K562 (cell line): ENCODE data around the gene SNRPD2. TPM values are rescaled to one million over a fixed set of nuclear protein-coding genes. Genes with fewer than 3 reads are reported as not detected.

Experiments
- ATF1 ChIP-seq, 2 experiments: fragments of 450-650 bp in 1 of 2; IDR thresholded peaks; 2 replicates each; pipeline ENCODE4 v1.6.1; 2016; ENCODE audit warnings: missing compliant biosample characterization in 1 of 2, missing genetic modification characterization in 1 of 2
- BHLHE40 ChIP-seq: IDR thresholded peaks from 2 replicates; pipeline ENCODE4 v1.6.1; 2011; ENCODE audit warnings: low read length, improper control_type of control experiment
- HIVEP1 ChIP-seq: fragments of 250-450 bp; sonication (Bioruptor Pico); IDR thresholded peaks from 2 replicates; pipeline ENCODE4 v1.4.0; 2020; ENCODE audit warnings: mild to moderate bottlenecking
- HMG20A ChIP-seq: fragments of 450-650 bp; formaldehyde crosslinking; conservative IDR thresholded peaks from 2 replicates; pipeline ENCODE4 v1.4.0; 2020; ENCODE audit warnings: mild to moderate bottlenecking, mixed read lengths
- HMG20B ChIP-seq: fragments of 250-450 bp; sonication (Bioruptor Pico); IDR thresholded peaks from 2 replicates; pipeline ENCODE4 v1.5.0; 2021; ENCODE audit warnings: mild to moderate bottlenecking
- HNRNPK ChIP-seq: fragments of 200-400 bp; formaldehyde crosslinking; IDR thresholded peaks from one replicate; pipeline ENCODE4 v1.6.1; 2018; ENCODE audit warnings: mild to moderate bottlenecking, low read depth, low read length; ENCODE audit not compliant: poor library complexity, severe bottlenecking
- KHSRP ChIP-seq: fragments of 450-650 bp; IDR thresholded peaks from 2 replicates; pipeline ENCODE4 v1.6.1; 2017
- KLF16 ChIP-seq: IDR thresholded peaks from 2 replicates; pipeline ENCODE4 v1.6.1; 2016; ENCODE audit warnings: antibody characterized with exemption
- POLR2G ChIP-seq: fragments of 200-400 bp; formaldehyde crosslinking; IDR thresholded peaks from 2 replicates; pipeline ENCODE4 v1.6.1; 2017; ENCODE audit warnings: low read depth, mild to moderate bottlenecking, antibody characterized with exemption, low read length, moderate library complexity
- PPARD ChIP-seq: fragments of 250-450 bp; sonication (Bioruptor Pico); IDR thresholded peaks from 2 replicates; pipeline ENCODE4 v1.8.0; 2022; ENCODE audit warnings: inconsistent platforms, mild to moderate bottlenecking, moderate library complexity
- RUNX1 ChIP-seq: sonication (generic); IDR thresholded peaks from 2 replicates; pipeline ENCODE4 v1.6.1; 2016; ENCODE audit warnings: antibody characterized with exemption, low read depth
- SMAD1 ChIP-seq: fragments of 150-350 bp; IDR thresholded peaks from 2 replicates; pipeline ENCODE4 v1.6.1; 2014; ENCODE audit warnings: low read length, low read depth; ENCODE audit not compliant: partially characterized antibody
- SMC3 ChIP-seq: conservative IDR thresholded peaks from 2 replicates; pipeline ENCODE4 v1.6.1; 2011; ENCODE audit warnings: low read depth, low read length, improper control_type of control experiment; ENCODE audit not compliant: insufficient read depth
- TAL1 ChIP-seq: fragments of 450-650 bp; IDR thresholded peaks from 2 replicates; pipeline ENCODE4 v1.6.1; 2016; ENCODE audit warnings: mild to moderate bottlenecking
- TBP ChIP-seq: optimal IDR thresholded peaks from 2 replicates; pipeline ENCODE3; 2011; ENCODE audit warnings: low read depth, low read length, improper control_type of control experiment
- TFAM ChIP-seq: fragments of 250-450 bp; sonication (Bioruptor Pico); conservative IDR thresholded peaks from 2 replicates; pipeline ENCODE4 v1.5.0; 2021; ENCODE audit warnings: mild to moderate bottlenecking, moderate library complexity
- TRIM28 ChIP-seq: fragments of 450-650 bp; IDR thresholded peaks from 2 replicates; pipeline ENCODE4 v1.6.1; 2017
- YBX1 ChIP-seq: fragments of 450-650 bp; IDR thresholded peaks from 2 replicates; pipeline ENCODE4 v1.7.1; 2016; ENCODE audit warnings: mild to moderate bottlenecking
- ZBTB49 ChIP-seq: sonication (generic); formaldehyde crosslinking; IDR thresholded peaks from 2 replicates; pipeline ENCODE4 v1.8.0; 2022; ENCODE audit warnings: missing genetic modification reagents, mild to moderate bottlenecking, borderline replicate concordance
- ZNF224 ChIP-seq: sonication (generic); formaldehyde crosslinking; IDR thresholded peaks from 2 replicates; pipeline ENCODE4 v1.8.0; 2022; ENCODE audit warnings: mild to moderate bottlenecking, missing genetic modification reagents
- ZNF76 ChIP-seq: fragments of 250-450 bp; sonication (Bioruptor Pico); IDR thresholded peaks from 2 replicates; pipeline ENCODE4 v1.4.0; 2020; ENCODE audit warnings: mild to moderate bottlenecking, moderate library complexity, borderline replicate concordance
- polyA plus RNA-seq, 8 experiments: library from polyadenylated mRNA; depleted of rRNA in 4 of 8; stranded (reverse) in 5 of 8; unstranded in 3 of 8; fragments of >200 nt; fragmentation: Nextera tagmentation in 2 of 8; fragmentation: Illumina TruSeq in 1 of 8; extraction: Ambion mirVana in 2 of 8; extraction: Trizol in 1 of 8; gene quantifications; 2 replicates each; pipeline versions ENCODE4 v1.2.1 to v1.2.3, GENCODE V29; 2011 to 2014; ENCODE audit warnings: inconsistent platforms in 1 of 8, missing spikeins in 1 of 8
- total RNA-seq, 7 experiments: library from RNA; depleted of rRNA in 6 of 7; stranded (reverse); fragments of >200 nt in 6 of 7; fragmentation: Illumina TruSeq in 2 of 7; extraction: Trizol in 2 of 7; gene quantifications; 2 replicates each; pipeline versions ENCODE4 v1.2.1 to v1.2.3, GENCODE V29; 2011 to 2021; ENCODE audit warnings: low replicate concordance in 1 of 7
- TF ChIP-seq, protein P1 (sequence below), 3 experiments: fragments of 200-800 bp in 1 of 3; sonication (Bioruptor generic) in 1 of 3; sonication (generic) in 1 of 3; formaldehyde crosslinking in 1 of 3; IDR thresholded peaks; 2 replicates each; pipeline versions ENCODE4 v1.6.1 to v1.8.0; 2016 to 2022; ENCODE audit warnings: mild to moderate bottlenecking in 2 of 3, missing compliant biosample characterization in 2 of 3, missing genetic modification characterization in 2 of 3, missing genetic modification reagents in 1 of 3
- TF ChIP-seq, protein P2 (sequence below): fragments of 250-450 bp; sonication (Bioruptor Pico); IDR thresholded peaks from 2 replicates; pipeline ENCODE4 v1.8.0; 2022; ENCODE audit warnings: moderate library complexity, mild to moderate bottlenecking, inconsistent platforms
- TF ChIP-seq, protein P3 (sequence below): sonication (generic); formaldehyde crosslinking; IDR thresholded peaks from 2 replicates; pipeline ENCODE4 v1.8.0; 2022; ENCODE audit warnings: missing genetic modification reagents, mild to moderate bottlenecking, moderate library complexity, borderline replicate concordance

SNRPD2 gene
- total and polyA plus RNA-seq, 9 of the 15 experiments (the other 6 are each of a cell fraction or from before 2014, with no cell fraction given), result 728 to 4,411 (median 1,029) TPM

GRCh38 chr19:45692187-45693105 is 693 bp upstream of the SNRPD2 start, which contains the start of gene QPCTL (continued):
- TF ChIP-seq TBP (peak; percentile 70), HMG20B (CRISPR knock-in tag) (no peak), PPARD (CRISPR knock-in tag) (no peak), BHLHE40 (no peak), TAL1 (no peak), SMC3 (no peak), KHSRP (no peak), ZNF224 (no peak), HIVEP1 (no peak), POLR2G (peak; percentile 95), HNRNPK (no peak), TRIM28 (no peak), HMG20A (no peak), RUNX1 (no peak), YBX1 (no peak), ZBTB49 (CRISPR knock-in tag) (no peak), ATF1 (CRISPR knock-in tag; IDR thresholded peaks at IDR 0.05) (no peak), ATF1 (tag; IDR thresholded peaks at IDR 0.05) (peak; percentile 95), SMAD1 (no peak), TFAM (CRISPR knock-in tag) (no peak), KLF16 (no peak), ZNF76 (CRISPR knock-in tag) (no peak)
- TF ChIP-seq, protein P1, sequence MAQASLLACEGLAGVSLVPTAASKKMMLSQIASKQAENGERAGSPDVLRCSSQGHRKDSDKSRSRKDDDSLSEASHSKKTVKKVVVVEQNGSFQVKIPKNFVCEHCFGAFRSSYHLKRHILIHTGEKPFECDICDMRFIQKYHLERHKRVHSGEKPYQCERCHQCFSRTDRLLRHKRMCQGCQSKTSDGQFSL (CRISPR knock-in tag; IDR thresholded peaks at IDR 0.05), result no peak
- TF ChIP-seq, protein P1 (tag; IDR thresholded peaks at IDR 0.05), result no peak
- TF ChIP-seq, protein P2, sequence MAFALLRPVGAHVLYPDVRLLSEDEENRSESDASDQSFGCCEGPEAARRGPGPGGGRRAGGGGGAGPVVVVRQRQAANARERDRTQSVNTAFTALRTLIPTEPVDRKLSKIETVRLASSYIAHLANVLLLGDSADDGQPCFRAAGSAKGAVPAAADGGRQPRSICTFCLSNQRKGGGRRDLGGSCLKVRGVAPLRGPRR (CRISPR knock-in tag), result no peak
- TF ChIP-seq, protein P3, sequence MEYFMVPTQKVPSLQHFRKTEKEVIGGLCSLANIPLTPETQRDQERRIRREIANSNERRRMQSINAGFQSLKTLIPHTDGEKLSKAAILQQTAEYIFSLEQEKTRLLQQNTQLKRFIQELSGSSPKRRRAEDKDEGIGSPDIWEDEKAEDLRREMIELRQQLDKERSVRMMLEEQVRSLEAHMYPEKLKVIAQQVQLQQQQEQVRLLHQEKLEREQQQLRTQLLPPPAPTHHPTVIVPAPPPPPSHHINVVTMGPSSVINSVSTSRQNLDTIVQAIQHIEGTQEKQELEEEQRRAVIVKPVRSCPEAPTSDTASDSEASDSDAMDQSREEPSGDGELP (CRISPR knock-in tag), result peak; percentile 85
